GM21576 (cell line): ENCODE data around the gene MMP25.

Experiments
- ATAC-seq: cut with Tn5 transposase; IDR thresholded peaks from one replicate; pipeline ENCODE4 v1.9.1; 2021; ENCODE audit warnings: mild to moderate bottlenecking, moderate library complexity; ENCODE audit not compliant: unreplicated experiment

The MMP25 gene

GRCh38 chr16:3089717-3090592 is 43.6 kb downstream of the MMP25 start:
- no peak for ATAC-seq

DNA sequence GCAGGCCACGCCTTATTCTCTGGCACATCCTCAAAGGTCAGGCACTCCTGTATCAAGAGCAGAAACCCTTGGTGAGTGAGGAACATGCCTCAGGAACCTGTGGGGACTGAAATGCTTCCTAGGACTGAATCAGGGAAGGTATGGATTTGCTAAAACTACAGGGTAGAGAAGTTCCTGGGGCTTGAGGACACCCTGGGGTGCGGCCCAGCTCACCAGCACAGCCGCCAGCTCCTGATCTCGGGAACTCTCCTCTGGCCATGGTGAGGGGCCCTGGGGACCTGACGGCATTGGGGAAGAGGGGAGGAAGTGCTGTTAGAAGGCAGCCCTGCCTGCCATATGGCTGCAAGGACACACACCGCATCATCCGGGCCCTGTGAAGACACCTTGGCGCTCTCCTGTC is 45.2 kb downstream of the MMP25 start:
- ATAC-seq = no peak

DNA sequence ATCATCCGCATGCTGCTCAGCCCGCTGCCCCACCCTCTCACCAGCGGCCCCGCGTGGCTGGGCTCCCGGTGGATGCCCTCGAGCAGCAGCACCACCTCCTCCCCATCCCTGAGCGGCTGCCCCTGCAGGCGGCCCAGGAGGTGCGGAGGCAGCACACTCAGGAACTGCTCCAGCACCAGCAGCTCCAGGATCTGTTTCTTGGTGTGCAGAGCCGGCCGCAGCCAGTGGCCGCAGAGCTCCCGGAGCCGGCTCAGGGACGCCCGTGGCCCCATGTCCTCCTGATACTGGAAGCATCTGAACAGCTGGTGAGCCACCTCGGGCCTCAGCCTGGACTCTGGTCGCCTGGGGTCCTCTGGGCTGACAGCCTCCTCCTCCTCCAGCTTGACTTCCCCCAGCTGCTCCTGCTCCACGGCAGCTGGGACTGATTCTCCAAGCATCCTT is 46.2 kb downstream of the MMP25 start:
- no peak for ATAC-seq

DNA sequence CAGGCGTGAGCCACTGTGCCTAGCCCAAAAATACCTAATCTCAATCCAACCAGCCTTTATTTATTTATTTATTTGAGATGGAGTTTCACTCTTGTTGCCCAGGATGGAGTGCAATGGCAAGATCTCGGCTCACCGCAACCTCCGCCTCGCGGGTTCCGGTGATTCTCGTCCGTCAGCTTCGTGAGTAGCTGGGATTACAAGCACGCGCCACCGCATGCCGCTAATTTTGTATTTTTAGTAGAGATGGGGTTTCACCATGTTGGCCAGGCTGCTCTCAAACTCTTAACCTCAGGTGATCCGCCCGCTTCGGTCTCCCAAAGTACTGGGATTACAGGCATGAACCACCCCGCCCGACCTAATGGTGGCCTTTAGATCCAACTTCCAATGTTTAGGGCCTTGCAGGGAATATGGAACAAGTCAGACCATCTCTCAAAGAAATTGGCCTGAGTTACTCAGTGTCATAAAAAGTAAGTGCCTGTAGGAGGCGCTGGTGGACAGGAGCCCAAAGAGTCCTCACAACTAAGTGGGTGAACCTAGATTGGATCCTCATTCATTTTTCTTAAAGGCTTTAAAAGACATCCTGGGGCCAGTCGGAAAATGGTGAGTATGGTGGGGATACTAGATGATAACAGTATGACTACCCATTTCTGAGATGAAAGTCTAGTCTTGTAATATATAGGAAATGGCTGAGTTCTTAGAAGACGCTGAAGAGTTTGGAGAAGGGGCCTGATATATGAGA is 48.1 kb downstream of the MMP25 start:
- no peak for ATAC-seq

DNA sequence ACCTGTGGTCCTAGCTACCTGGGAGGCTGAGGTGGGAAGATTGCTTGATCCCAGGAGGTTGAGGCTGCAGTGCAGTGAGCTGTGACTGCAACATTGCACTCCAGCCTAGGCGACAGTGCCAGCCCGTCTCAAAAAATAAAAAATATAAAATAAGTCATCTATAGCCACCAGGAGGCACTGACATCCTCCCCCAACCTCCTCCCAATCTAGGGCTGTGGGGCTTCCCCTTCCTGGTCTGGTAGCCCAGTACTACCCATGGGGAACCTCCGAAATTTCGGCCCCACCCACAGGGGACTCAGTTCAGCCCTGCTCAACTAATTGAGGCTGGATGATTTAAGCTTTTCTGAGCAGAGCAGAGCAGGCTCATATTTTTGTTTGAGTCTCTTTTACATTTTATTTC is 49.5 kb downstream of the MMP25 start:
- ATAC-seq = peak; percentile 69

- ATAC-seq = no peak
These were observed 50.0 kb downstream of the MMP25 start for GRCh38 chr16:3096362-3096761.

DNA sequence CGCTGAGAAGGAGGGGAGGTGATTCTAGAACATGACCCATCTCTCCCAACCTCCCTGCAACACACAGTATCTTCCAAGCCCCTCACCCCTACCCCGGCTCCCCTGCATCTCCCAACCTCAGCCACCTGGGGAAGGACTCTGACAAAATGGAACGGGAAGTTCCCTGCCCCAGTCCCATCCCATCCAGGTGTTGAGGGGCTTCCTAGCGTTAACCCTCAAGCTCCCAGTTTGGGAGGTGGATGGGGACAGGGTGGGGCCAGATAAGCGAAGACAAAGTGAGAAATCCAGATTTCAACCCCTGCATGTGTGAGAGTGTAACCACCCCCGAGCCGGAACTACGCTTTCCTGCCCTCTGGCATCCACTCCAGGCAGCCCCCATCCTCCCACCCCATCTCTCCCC is 50.9 kb downstream of the MMP25 start:
- ATAC-seq = no peak

DNA sequence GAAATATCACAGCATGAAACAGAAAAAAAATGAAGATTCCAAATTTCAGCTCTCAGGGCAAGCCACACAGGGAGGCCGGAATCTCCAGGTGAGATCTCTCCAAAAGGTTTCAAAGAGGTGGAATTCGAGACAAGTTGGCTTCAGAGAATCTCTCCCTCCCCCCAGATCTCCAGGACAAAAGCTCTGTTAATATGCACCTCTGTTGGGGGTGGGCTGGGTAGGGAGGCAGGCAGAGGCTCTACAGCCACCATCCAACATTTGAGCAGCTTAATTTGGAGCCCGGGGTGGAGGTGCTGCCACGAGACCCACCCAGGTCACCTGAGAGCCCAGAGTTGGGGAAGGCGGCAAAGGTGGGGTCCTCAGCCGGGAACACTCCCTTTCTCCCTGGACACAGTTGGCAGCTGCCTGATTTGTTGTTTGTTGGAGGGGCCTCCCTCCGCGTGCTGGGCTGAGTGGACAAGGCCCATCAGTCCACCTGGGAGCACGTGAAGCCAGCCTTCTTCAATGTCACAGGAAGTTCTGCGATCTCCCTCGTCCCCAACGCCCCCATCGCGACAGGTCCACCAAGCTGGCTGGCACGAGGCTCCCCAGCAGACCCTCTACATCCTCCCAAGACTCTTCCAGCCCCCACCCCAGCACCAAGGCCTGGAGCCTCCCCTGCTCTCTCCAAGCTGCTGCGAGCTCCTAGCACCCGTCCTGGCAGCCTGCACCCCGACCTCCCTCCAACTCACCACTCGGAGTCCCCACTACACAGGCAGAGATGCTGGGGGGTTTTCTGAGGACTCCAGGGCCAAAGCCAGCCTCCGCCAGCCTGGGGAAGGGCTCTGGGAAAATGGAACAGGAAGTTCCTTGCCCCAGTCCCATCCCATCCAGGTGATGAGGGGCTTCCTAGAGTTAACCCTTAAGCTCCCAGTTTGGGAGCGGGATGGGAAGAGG is 52.4 kb downstream of the MMP25 start, which contains the start of gene ZSCAN10:
TSS of gene ZSCAN10 (minus strand) at position 836 of the 936 bp plus-strand sequence. CDS start 6,357 bp downstream, outside the sequence.
- no peak for ATAC-seq

- ATAC-seq = no peak
These were observed 53.0 kb downstream of the MMP25 start for GRCh38 chr16:3099395-3099731.

DNA sequence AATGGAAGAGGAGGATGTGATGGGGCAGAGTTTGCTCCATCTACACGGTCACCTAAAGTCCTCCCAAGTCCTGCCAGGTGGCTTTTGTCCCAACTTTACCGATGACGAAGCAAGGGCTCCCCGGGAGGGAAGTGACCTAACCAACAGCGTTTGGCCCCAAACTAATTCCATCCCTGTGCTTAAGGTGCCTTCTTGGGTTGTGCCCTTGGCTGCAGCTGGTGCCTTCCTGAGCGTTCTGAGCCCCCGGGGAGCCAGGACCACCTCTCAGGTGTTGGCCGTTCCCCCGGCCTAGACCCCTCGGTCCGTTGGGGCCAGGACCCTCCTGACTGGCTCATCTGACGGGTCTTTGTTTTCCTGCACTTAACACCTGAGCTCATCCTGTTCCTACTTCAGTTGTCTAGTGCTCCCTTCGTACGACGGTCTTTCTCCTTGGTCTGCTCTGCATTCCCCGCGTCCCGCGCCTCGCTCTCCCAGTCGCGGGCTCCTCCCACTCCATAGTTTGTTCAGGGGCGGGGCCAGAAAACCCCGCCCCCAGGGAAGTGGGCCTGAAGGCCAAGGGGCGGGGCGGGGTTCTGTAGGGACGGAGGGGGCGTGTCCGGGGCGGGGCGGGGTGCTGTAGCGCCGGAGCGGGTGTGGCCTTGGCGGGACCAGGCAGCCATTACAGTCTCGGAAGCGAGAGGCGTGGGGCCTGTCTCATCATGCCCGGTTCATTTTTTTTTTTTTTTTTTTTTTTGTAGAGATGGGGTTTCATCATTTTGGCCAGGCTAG is 53.6 kb downstream of the MMP25 start:
- ATAC-seq = no peak

GRCh38 chr16:3101018-3101840 is 54.9 kb downstream of the MMP25 start:
- ATAC-seq = no peak

DNA sequence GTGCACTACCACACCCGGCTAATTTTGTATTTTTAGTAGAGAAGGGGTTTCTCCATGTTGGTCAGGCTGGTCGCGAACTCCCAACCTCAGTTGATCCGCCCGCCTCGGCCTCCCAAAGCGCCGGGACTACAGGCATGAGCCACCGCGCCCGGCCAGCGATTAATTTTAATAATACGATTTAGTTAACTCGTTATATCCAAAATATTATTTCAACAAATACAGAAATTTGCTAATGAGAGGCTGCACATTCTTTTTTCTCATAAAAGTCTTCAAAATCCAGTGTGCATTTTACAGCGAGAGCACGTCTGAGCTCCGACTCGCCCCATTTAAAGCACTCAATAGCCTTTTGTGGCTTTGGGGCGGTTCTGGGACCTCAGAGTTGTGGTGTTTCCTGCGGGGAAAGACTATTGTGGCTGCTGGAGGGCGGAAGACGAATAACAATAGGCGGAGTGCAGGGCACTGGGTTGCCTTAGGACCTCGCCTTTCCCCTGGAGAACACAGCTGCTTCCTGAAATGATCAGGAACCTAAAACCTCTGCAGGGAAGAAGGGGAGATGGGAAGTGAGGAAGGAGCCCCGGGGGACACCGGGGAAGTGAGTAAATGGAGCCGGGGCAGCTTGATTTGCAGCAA is 55.6 kb downstream of the MMP25 start:
- no peak for ATAC-seq

DNA sequence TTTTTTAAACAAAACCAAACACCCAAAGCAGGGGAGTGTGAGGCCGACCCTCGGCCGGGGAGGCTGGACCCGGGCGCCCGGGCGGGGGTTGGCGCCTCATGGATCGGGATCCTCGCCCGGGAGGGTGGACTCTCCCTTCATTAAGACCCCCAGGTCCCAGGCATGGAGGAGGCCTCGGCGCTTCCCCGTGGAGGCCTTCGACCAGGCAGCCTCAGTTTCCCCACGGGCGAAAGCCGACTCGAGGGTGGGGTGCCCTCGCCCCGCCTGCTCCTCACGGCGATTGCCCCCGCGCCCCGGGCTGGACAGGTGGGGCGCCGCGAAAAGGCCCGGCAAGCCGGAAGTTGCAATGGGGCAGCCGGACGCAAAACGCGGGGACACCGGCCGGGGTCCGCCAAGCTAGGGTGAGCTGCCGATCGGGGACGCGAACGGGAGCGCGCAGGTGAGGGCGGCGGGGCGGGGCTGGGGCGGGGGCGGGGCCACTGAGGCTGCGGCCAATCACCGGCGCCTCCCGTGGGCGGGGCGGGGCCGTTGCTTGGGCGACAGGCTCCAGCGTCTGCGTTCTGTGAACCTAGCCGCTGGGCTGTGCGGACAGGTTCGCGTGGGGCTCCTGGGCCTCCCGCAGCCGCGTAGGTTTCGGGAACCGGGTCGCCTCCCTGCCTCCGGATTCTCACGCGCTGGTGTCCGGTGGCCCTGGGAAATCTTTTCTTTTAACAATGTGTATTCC is 60.0 kb downstream of the MMP25 start:
- ATAC-seq = peak; percentile 75
